Astrocyte of the spinal cord (primary cell): ENCODE results near the gene C1orf232.

ENCODE experiments used
- DNase-seq: peaks from one replicate; pipeline ENCODE4 v3.0.0; 2011; ENCODE audit warnings: low read depth, low spot score
- H3K4me3 ChIP-seq: 2 replicates; pipeline ENCODE4 v1.5.1; 2011; ENCODE audit warnings: low read depth, mild to moderate bottlenecking, low read length, moderate library complexity
- CTCF ChIP-seq: IDR thresholded peaks from 2 replicates; pipeline ENCODE4 v1.5.1; 2012; ENCODE audit warnings: low read depth, mild to moderate bottlenecking, low read length, inconsistent platforms
- in situ Hi-C: cut with HindIII; loops from 2 replicates; pipeline ENCODE4 v1.10.0; 2017; ENCODE audit warnings: low sequenced_read_pairs

C1orf232 gene

GRCh38 chr1:26189751-26190275, 21.1 kb upstream of the C1orf232 start:
- H3K4me3 ChIP-seq: no peak overlapping the region
- DNase-seq: no peak
- TF ChIP-seq CTCF: no peak
- in situ Hi-C loops: no loop called here

GRCh38 chr1:26189331-26189730, 20.6 kb upstream of the C1orf232 start:
- in situ Hi-C loops: no loop called here
- DNase-seq: no peak
- TF ChIP-seq CTCF: no peak
- H3K4me3 ChIP-seq: no peak overlapping the region

GRCh38 chr1:26188477-26188876, 19.7 kb upstream of the C1orf232 start:
- DNase-seq: no peak
- H3K4me3 ChIP-seq: no peak overlapping the region
- no peak for TF ChIP-seq CTCF
- in situ Hi-C loops: no loop called here

GRCh38 chr1:26187882-26188281, 19.1 kb upstream of the C1orf232 start:
- no peak for DNase-seq
- no peak overlapping the region for H3K4me3 ChIP-seq
- in situ Hi-C loops: no loop called here
- no peak for TF ChIP-seq CTCF

- no peak for TF ChIP-seq CTCF
- DNase-seq: no peak
- H3K4me3 ChIP-seq: no peak overlapping the region
- in situ Hi-C loops: no loop called here
Observed at GRCh38 chr1:26184883-26185282, 16.1 kb upstream of the C1orf232 start.

- no peak for DNase-seq
- no peak for TF ChIP-seq CTCF
- H3K4me3 ChIP-seq: no peak overlapping the region
- in situ Hi-C loops: no loop called here
Observed at GRCh38 chr1:26184086-26184485, 15.3 kb upstream of the C1orf232 start.

GRCh38 chr1:26182383-26182696, 13.6 kb upstream of the C1orf232 start:
- TF ChIP-seq CTCF: no peak
- H3K4me3 ChIP-seq: no peak overlapping the region
- no peak for DNase-seq
- in situ Hi-C loops: no loop called here
